ENCODE results near the gene LSM2. TPM values are rescaled to one million over a fixed set of nuclear protein-coding genes. Genes with fewer than 3 reads are reported as not detected.

Gene LSM2
- total and polyA plus RNA-seq, 2 donors (not counting 1 experiment from before 2014, with no cell fraction given) = 52.4 to 57.4 TPM

- no peak overlapping the region for H2AFZ ChIP-seq (ENCODE audit: insufficient read depth, low read depth, low read length, poor library complexity, severe bottlenecking)
- TF ChIP-seq EZH2 (IDR thresholded peaks at IDR 0.05; ENCODE audit: borderline replicate concordance, insufficient read depth, low read depth, low read length, poor library complexity, severe bottlenecking) (no peak), CTCF (IDR thresholded peaks at IDR 0.05) (no peak)
Observed at GRCh38 chr6:31768363-31769257, 38.2 kb downstream of the LSM2 start.

More at GRCh38 chr6:31768363-31769257, 38.2 kb downstream of the LSM2 start:
- POLR2A ChIA-PET = interaction anchor here (1.1 to 2.4 kb wide), 2 partner anchors 30 to 116 kb away, joined by 3 to 8 read pairs; partner anchors contain the start of gene BAG6
- H3K9ac ChIP-seq (ENCODE audit: low read length) = no peak overlapping the region
- H3K27me3 Mint-ChIP-seq = no peaks in the 10 kb centered on the region
- H3K9me3 ChIP-seq (ENCODE audit: control extremely low read depth in 1 of 3, control insufficient read depth in 2 of 3, insufficient read depth in 1 of 3, low read length in 2 of 3) = no peaks in the 10 kb centered on the region
- H3K4me3 ChIP-seq (ENCODE audit: control extremely low read depth in 1 of 5, extremely low read depth in 1 of 5, insufficient read depth in 1 of 5, low read depth in 2 of 5, low read length in 4 of 5) = no peak overlapping the region
- no peak overlapping the region for H3K4me3 Mint-ChIP-seq
- WGBS (ENCODE audit: insufficient coverage) = 93% methylated on average over 15 of the region's 18 CpGs
- peaks cover 0 to 9% of the 10 kb centered on the region in 2 donors for H3K4me1 ChIP-seq (ENCODE audit: control insufficient read depth in 2 of 2, insufficient read depth in 2 of 2, low read length in 2 of 2)
- no peak overlapping the region for H3K27ac Mint-ChIP-seq
- no peak for DNase-seq
- CTCF ChIA-PET = interaction anchor here (0.9 to 4.5 kb wide), 12 partner anchors 10 to 66 kb away, joined by 3 to 51 read pairs (median 12); partner anchors contain the start of genes ABHD16A, CLIC1, DDAH2 and LSM2
- no peaks in the 10 kb centered on the region for H3K9me3 Mint-ChIP-seq (ENCODE audit: insufficient read depth)
- no peaks in the 10 kb centered on the region for H3K27me3 ChIP-seq (replicated peaks in 1 of 4; ENCODE audit: control extremely low read depth in 1 of 4, control insufficient read depth in 3 of 4, insufficient read depth in 4 of 4, low read length in 3 of 4)
- ATAC-seq (ENCODE audit: low read depth) = no peak
- intact Hi-C loops (cut with micrococcal nuclease) = loop anchor here (1.0 kb wide), 2 partner anchors 39 to 88 kb away; partner anchors contain the start of gene DDAH2
- H3K79me2 ChIP-seq (ENCODE audit: control insufficient read depth, insufficient read depth, low read length) = no peaks in the 10 kb centered on the region
- peaks cover 13% of the 10 kb centered on the region for H3K4me1 Mint-ChIP-seq
- H3K4me2 ChIP-seq (replicated peaks; ENCODE audit: low read depth, low read length, poor library complexity, severe bottlenecking) = no peak overlapping the region
- H3K27ac ChIP-seq (ENCODE audit: low read length in 2 of 2) = no peak overlapping the region
- H3K36me3 ChIP-seq (replicated peaks in 1 of 2; ENCODE audit: control extremely low read depth in 1 of 2, control insufficient read depth in 1 of 2, extremely low read depth in 1 of 2, insufficient read depth in 2 of 2, low read length in 1 of 2) = no peaks in the 10 kb centered on the region
- no peaks in the 10 kb centered on the region for H4K20me1 ChIP-seq (ENCODE audit: control insufficient read depth, insufficient read depth, low read length, poor library complexity, severe bottlenecking)
